Measurements from ENCODE around the gene DDX19B.
"Not testable (repeated sequence)": the region's sequence is repeated elsewhere in the genome, so short reads cannot be mapped to it uniquely, and the experiment has no call there.

DDX19B gene

GRCh38 chr16:70342016-70342415 is 43.0 kb downstream of the DDX19B start:
- H3K4me3 ChIP-seq (ENCODE audit: low read length), result no peak overlapping the region
- no peak for TF ChIP-seq CTCF (conservative IDR thresholded peaks at IDR 0.05; ENCODE audit: low read length)
- no peak for DNase-seq (ENCODE audit: low read depth)

DNA sequence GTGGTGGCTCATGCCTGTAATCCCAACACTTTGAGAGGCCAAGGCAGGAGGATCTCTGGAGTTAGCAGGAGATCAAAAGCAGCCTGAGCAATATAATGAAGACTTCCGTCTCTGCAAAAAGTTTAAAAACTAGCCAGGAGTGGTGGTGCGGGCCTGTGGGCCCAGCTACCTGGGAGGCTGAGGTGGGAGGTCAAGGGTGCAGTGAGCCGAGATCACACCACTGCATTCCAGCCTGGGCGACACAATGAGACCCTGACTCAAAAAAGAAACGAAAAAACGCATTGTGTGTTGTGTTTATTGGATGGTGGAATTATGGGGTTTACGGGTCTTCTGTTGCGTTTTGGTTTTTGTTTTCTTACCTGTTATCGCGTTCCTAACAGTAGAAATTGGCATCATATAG is 46.9 kb downstream of the DDX19B start:
- DNase-seq (ENCODE audit: low read depth), result no peak
- no peak for TF ChIP-seq CTCF (conservative IDR thresholded peaks at IDR 0.05; ENCODE audit: low read length)
- H3K4me3 ChIP-seq (ENCODE audit: low read length), result peak overlapping the region; percentile 94

DNA sequence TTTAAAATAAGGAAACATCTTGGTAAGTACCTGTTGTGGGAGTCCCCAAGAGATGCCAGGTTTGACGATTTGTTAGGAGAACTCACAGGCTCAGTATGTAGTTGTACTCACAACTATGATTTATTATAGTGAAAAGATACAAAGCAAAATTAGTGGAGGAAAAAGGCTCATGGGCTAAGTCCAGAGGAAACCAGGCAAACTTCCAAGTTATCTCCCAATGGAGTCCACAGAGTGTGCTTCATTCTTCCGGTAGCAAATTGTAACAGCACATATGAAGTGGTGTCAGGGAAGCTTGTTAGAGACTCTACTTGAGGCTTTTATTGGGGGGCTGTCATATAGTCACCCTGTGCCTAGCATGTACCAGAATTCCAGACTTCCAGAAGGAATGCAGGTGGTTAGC is 50.0 kb downstream of the DDX19B start:
- no peak for TF ChIP-seq CTCF (conservative IDR thresholded peaks at IDR 0.05; ENCODE audit: low read length)
- DNase-seq (ENCODE audit: low read depth), result peak; percentile 16
- no peak overlapping the region for H3K4me3 ChIP-seq (ENCODE audit: low read length)

DNA sequence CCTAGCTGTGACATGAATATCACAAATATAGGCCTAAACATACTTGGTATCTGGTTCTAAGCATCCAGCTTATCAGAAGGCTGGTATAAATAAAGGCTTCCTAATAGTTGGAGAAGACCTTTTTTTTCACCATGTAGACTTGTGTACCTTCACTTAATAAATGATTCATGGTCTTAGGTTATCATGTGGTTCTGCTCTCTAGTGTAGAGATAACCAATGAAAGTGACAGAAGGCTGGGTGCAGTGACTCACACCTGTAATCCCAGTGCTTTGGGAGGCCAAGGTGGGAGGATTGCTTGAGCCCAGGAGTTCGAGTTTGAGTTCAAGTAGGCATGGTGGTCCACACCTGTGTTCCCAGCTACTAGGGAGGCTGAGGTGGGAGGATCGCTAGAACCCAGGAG is 50.8 kb downstream of the DDX19B start:
- no peak for TF ChIP-seq CTCF (conservative IDR thresholded peaks at IDR 0.05; ENCODE audit: low read length)
- DNase-seq (ENCODE audit: low read depth), result no peak
- no peak overlapping the region for H3K4me3 ChIP-seq (ENCODE audit: low read length)

- H3K4me3 ChIP-seq (ENCODE audit: low read length), result no peak overlapping the region
- DNase-seq (ENCODE audit: low read depth), result no peak
- TF ChIP-seq CTCF (conservative IDR thresholded peaks at IDR 0.05; ENCODE audit: low read length), result no peak
Measured at GRCh38 chr16:70359552-70359951, 60.6 kb downstream of the DDX19B start.

GRCh38 chr16:70364399-70364798 is 65.4 kb downstream of the DDX19B start:
- no peak for DNase-seq (ENCODE audit: low read depth)
- TF ChIP-seq CTCF (conservative IDR thresholded peaks at IDR 0.05; ENCODE audit: low read length), result no peak
- H3K4me3 ChIP-seq (ENCODE audit: low read length), result no peak overlapping the region

GRCh38 chr16:70370145-70370544 is 71.2 kb downstream of the DDX19B start:
- DNase-seq (ENCODE audit: low read depth), result peak; percentile 35
- H3K4me3 ChIP-seq (ENCODE audit: low read length), result not testable (repeated sequence)
- peak; percentile 68 for TF ChIP-seq CTCF (conservative IDR thresholded peaks at IDR 0.05; ENCODE audit: low read length)
